NT2/D1 (cell line): ENCODE results near the gene MCCC2.

Experiments
- DNase-seq: peaks from one replicate; pipeline ENCODE4 v3.0.0-alpha.2; 2011; ENCODE audit warnings: low read depth, low spot score
- H3K27me3 ChIP-seq: 2 replicates; pipeline ENCODE4 v1.6.0; 2011; ENCODE audit warnings: mild to moderate bottlenecking; ENCODE audit not compliant: insufficient read length, insufficient read depth
- H3K36me3 ChIP-seq: 2 replicates; pipeline ENCODE4 v1.6.1; 2011; ENCODE audit warnings: mild to moderate bottlenecking, low read length, mixed read lengths; ENCODE audit not compliant: insufficient read depth, insufficient read length
- H3K4me1 ChIP-seq: 2 replicates; pipeline ENCODE4 v1.5.1; 2011; ENCODE audit not compliant: insufficient read depth, insufficient read length
- H3K4me3 ChIP-seq: 2 replicates; pipeline ENCODE4 v1.5.1; 2011; ENCODE audit warnings: low read depth; ENCODE audit not compliant: insufficient read length
- H3K9ac ChIP-seq: 2 replicates; pipeline ENCODE4 v1.6.0; 2011; ENCODE audit warnings: low read depth; ENCODE audit not compliant: insufficient read length
- H3K9me3 ChIP-seq: 2 replicates; pipeline ENCODE4 v1.5.1; 2011; ENCODE audit warnings: mild to moderate bottlenecking, low read length; ENCODE audit not compliant: insufficient read depth
- SUZ12 ChIP-seq: IDR thresholded peaks from 2 replicates; pipeline ENCODE4 v1.6.1; 2011; ENCODE audit not compliant: insufficient read length, insufficient read depth; ENCODE audit errors: extremely low read depth
- YY1 ChIP-seq: IDR thresholded peaks from 2 replicates; pipeline ENCODE4 v1.6.1; 2011; ENCODE audit not compliant: insufficient read length, insufficient read depth
- ZNF274 ChIP-seq: IDR thresholded peaks from 2 replicates; pipeline ENCODE4 v1.6.1; 2011; ENCODE audit warnings: mild to moderate bottlenecking, low read depth, low read length

MCCC2 gene

GRCh38 chr5:71693828-71694427 is 106.8 kb downstream of the MCCC2 start:
- peak; percentile 47 for DNase-seq
- Histone ChIP-seq H3K9me3 (no peaks in the 10 kb centered on the region), H3K4me1 (peaks cover 2% of the 10 kb centered on the region), H3K27me3 (no peaks in the 10 kb centered on the region), H3K9ac (no peak overlapping the region), H3K36me3 (no peaks in the 10 kb centered on the region), H3K4me3 (no peak overlapping the region)
- TF ChIP-seq SUZ12 (no peak), ZNF274 (no peak), YY1 (no peak)

DNA sequence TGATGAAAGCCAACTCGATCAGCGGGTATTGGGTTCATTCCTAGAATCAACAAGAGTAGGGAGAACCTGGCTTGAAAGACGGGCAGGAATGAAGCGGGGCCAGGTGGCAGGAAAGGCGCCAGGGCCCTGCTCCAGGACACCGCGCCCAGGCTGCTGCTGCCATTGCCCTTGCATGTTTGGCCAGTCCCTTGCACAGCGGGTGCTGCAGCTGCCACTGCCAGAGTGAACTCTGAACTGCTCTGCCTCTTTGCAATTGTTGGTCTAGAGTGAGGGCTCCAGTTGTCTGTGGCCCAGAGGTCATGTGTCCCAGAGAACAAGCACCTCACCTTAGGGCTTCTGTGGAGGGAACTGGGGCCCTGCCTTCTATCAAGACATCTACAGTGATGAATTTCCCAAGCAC is 107.9 kb downstream of the MCCC2 start:
- H3K36me3 ChIP-seq: no peaks in the 10 kb centered on the region
- H3K9ac ChIP-seq: no peak overlapping the region
- no peak overlapping the region for H3K4me3 ChIP-seq
- DNase-seq: no peak
- no peaks in the 10 kb centered on the region for H3K9me3 ChIP-seq
- TF ChIP-seq YY1: no peak
- TF ChIP-seq ZNF274: no peak
- TF ChIP-seq SUZ12: no peak
- peaks cover 2% of the 10 kb centered on the region for H3K4me1 ChIP-seq
- H3K27me3 ChIP-seq: no peaks in the 10 kb centered on the region

GRCh38 chr5:71695595-71695994 is 108.5 kb downstream of the MCCC2 start:
- Histone ChIP-seq H3K9ac (no peak overlapping the region), H3K4me1 (peaks cover 2% of the 10 kb centered on the region), H3K4me3 (no peak overlapping the region), H3K27me3 (no peaks in the 10 kb centered on the region), H3K9me3 (no peaks in the 10 kb centered on the region), H3K36me3 (no peaks in the 10 kb centered on the region)
- TF ChIP-seq YY1 (no peak), SUZ12 (no peak), ZNF274 (no peak)
- no peak for DNase-seq

- Histone ChIP-seq H3K27me3 (no peaks in the 10 kb centered on the region), H3K4me3 (no peak overlapping the region), H3K9ac (no peak overlapping the region), H3K4me1 (peaks cover 2% of the 10 kb centered on the region), H3K36me3 (no peaks in the 10 kb centered on the region), H3K9me3 (no peaks in the 10 kb centered on the region)
- no peak for DNase-seq
- TF ChIP-seq ZNF274 (no peak), SUZ12 (no peak), YY1 (no peak)
These were observed 110.8 kb downstream of the MCCC2 start for GRCh38 chr5:71697967-71698366.

DNA sequence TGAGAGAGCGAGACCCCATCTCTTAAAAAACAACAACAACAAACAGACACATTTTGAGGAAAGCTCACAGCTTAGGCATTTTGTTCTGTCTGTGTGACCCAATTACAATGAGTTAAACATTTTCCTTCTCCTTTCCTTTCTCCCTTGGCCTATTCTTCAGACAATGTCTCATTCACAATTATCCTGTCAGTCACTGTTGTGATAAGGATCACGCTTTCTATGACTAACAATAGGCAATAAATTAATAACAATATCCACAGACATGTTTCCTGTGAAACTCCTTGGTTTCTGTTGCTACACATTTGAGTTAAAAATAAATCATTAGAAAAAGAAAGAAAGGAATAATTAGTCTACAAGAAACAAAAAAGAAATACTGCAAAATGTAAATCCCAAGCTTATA is 112.1 kb downstream of the MCCC2 start:
- no peak for TF ChIP-seq SUZ12
- no peak for TF ChIP-seq ZNF274
- no peak for TF ChIP-seq YY1
- peaks cover 2% of the 10 kb centered on the region for H3K4me1 ChIP-seq

GRCh38 chr5:71699751-71700150 is 112.6 kb downstream of the MCCC2 start:
- peaks cover 6% of the 10 kb centered on the region for H3K4me1 ChIP-seq
- no peaks in the 10 kb centered on the region for H3K27me3 ChIP-seq
- no peak overlapping the region for H3K9ac ChIP-seq
- DNase-seq: no peak
- no peaks in the 10 kb centered on the region for H3K9me3 ChIP-seq
- H3K36me3 ChIP-seq: no peaks in the 10 kb centered on the region
- TF ChIP-seq SUZ12 (no peak), YY1 (no peak), ZNF274 (no peak)
- H3K4me3 ChIP-seq: no peak overlapping the region

More for the DNA sequence above, 112.1 kb downstream of the MCCC2 start:
- Histone ChIP-seq H3K9me3 (no peaks in the 10 kb centered on the region), H3K4me3 (no peak overlapping the region), H3K9ac (no peak overlapping the region), H3K27me3 (no peaks in the 10 kb centered on the region), H3K36me3 (no peaks in the 10 kb centered on the region)
- no peak for DNase-seq

DNA sequence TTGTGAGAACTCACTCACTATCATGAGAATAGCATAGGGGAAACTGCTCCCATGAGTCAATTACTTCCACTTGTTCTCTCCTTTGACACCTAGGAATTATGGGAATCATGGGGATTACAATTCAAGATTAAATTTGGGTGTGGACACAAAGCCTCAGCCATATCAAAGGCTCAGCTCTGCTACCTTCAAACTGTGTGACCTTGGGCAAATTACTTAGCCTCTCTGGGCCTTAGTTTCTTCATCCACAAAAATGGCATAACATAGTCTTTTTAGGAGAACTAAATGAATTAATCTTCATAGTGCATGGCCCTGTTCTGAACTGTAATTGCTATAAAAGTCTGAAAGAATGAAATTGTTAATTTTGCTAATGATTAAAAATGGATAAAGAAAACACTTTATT is 113.7 kb downstream of the MCCC2 start:
- no peak for DNase-seq
- Histone ChIP-seq H3K27me3 (no peaks in the 10 kb centered on the region), H3K4me1 (peaks cover 4% of the 10 kb centered on the region), H3K9ac (no peak overlapping the region), H3K36me3 (no peaks in the 10 kb centered on the region), H3K9me3 (no peaks in the 10 kb centered on the region), H3K4me3 (no peak overlapping the region)
- TF ChIP-seq YY1 (no peak), SUZ12 (no peak), ZNF274 (no peak)

- DNase-seq: no peak
- no peaks in the 10 kb centered on the region for H3K9me3 ChIP-seq
- no peaks in the 10 kb centered on the region for H3K27me3 ChIP-seq
- H3K36me3 ChIP-seq: no peaks in the 10 kb centered on the region
- TF ChIP-seq ZNF274 (no peak), YY1 (no peak), SUZ12 (no peak)
- H3K4me3 ChIP-seq: no peak overlapping the region
- H3K9ac ChIP-seq: no peak overlapping the region
- peaks cover 4% of the 10 kb centered on the region for H3K4me1 ChIP-seq
These were observed 114.3 kb downstream of the MCCC2 start for GRCh38 chr5:71701407-71701806.
